Breast epithelium (tissue), 4 donors: ENCODE results near the gene THRAP3. TPM values are rescaled to one million over a fixed set of nuclear protein-coding genes. Genes with fewer than 3 reads are reported as not detected.

Experiments used
- DNase-seq, 2 donors: peaks; one replicate each; pipeline ENCODE4 v3.0.0-alpha.2; 2019; ENCODE audit warnings: low spot score in 2 of 2
- H3K27ac ChIP-seq, 2 donors: fragments of 200-600 bp; sonication (generic) in 1 of 2; one replicate each; pipeline ENCODE4 v1.5.1; 2016 to 2019; ENCODE audit warnings: mild to moderate bottlenecking in 1 of 2
- H3K27me3 ChIP-seq, 2 donors: fragments of 200-600 bp; sonication (generic) in 1 of 2; one replicate each; pipeline versions ENCODE4 v1.5.1 to v1.6.0; 2017 to 2019; ENCODE audit warnings: control low read depth in 1 of 2, mild to moderate bottlenecking in 1 of 2
- H3K36me3 ChIP-seq: fragments of 200-600 bp; one replicate; pipeline ENCODE4 v1.5.1; 2019
- H3K4me1 ChIP-seq, 2 donors: fragments of 200-600 bp; sonication (generic); one replicate each; pipeline ENCODE4 v1.5.1; 2016 to 2019; ENCODE audit warnings: control low read depth in 1 of 2
- H3K4me3 ChIP-seq, 3 donors: fragments of 200-600 bp; sonication (generic); 1 replicate in 2 of 3; 2 replicates in 1 of 3; pipeline ENCODE4 v1.5.1; 2016 to 2019; ENCODE audit warnings: mild to moderate bottlenecking in 3 of 3, moderate library complexity in 2 of 3
- H3K9me3 ChIP-seq, 2 donors: fragments of 200-600 bp; sonication (generic) in 1 of 2; one replicate each; pipeline ENCODE4 v1.5.1; 2016 to 2019; ENCODE audit warnings: control low read depth in 1 of 2
- CTCF ChIP-seq, 3 donors: fragments of 450-650 bp; IDR thresholded peaks; one replicate each; pipeline ENCODE4 v1.5.1; 2016 to 2017; ENCODE audit warnings: antibody characterized with exemption in 3 of 3, mild to moderate bottlenecking in 3 of 3, moderate library complexity in 3 of 3
- POLR2A ChIP-seq: fragments of 450-650 bp; IDR thresholded peaks from one replicate; pipeline ENCODE4 v1.6.1; 2016; ENCODE audit warnings: antibody characterized with exemption, mild to moderate bottlenecking, moderate library complexity
- POLR2AphosphoS5 ChIP-seq, 3 donors: sonication (generic); formaldehyde crosslinking; IDR thresholded peaks; one replicate each; pipeline ENCODE4 v1.6.1; 2017; ENCODE audit warnings: antibody characterized with exemption in 3 of 3
- intact Hi-C: fragments of 100-400 bp; cut with DNase I; formaldehyde crosslinking; loops from one replicate; pipeline ENCODE4 v1.15.1; 2023; ENCODE audit warnings: low total_unique reads
- total RNA-seq, 3 donors: library from RNA; depleted of rRNA; stranded (reverse); fragments of >200 nt; gene quantifications; one replicate each; pipeline ENCODE4 v1.1.0, GENCODE V29; 2016

THRAP3 gene
- total RNA-seq, 3 donors from 2014 or later: 81.6 to 128 (median 122) TPM

- intact Hi-C loops: no loop called here
- Histone ChIP-seq H3K27ac (peak overlapping the region; percentile 50 to 73), H3K4me1 (peaks cover 0 to 22% of the 10 kb centered on the region in 2 donors)
Observed at GRCh38 chr1:36256558-36257374, 32.5 kb downstream of the THRAP3 start.

GRCh38 chr1:36257375-36257767 is 33.1 kb downstream of the THRAP3 start:
- Histone ChIP-seq H3K27ac (peak overlapping the region; percentile 50 to 73), H3K9me3 (no peaks in the 10 kb centered on the region), H3K27me3 (no peaks in the 10 kb centered on the region), H3K36me3 (no peaks in the 10 kb centered on the region), H3K4me1 (peaks cover 0 to 22% of the 10 kb centered on the region in 2 donors), H3K4me3 (no peak overlapping the region)
- TF ChIP-seq POLR2A: no peak
- no peak for TF ChIP-seq POLR2AphosphoS5 (IDR thresholded peaks at IDR 0.05)
- no peak for TF ChIP-seq CTCF (IDR thresholded peaks at IDR 0.05)
- DNase-seq: no peak
- intact Hi-C loops: no loop called here

More at GRCh38 chr1:36256558-36257374, 32.5 kb downstream of the THRAP3 start:
- Histone ChIP-seq H3K27me3 (no peaks in the 10 kb centered on the region), H3K9me3 (no peaks in the 10 kb centered on the region), H3K4me3 (no peak overlapping the region), H3K36me3 (no peaks in the 10 kb centered on the region)
- DNase-seq: no peak
- TF ChIP-seq POLR2A (no peak), POLR2AphosphoS5 (IDR thresholded peaks at IDR 0.05) (no peak), CTCF (IDR thresholded peaks at IDR 0.05) (no peak)

GRCh38 chr1:36258960-36259344 is 34.7 kb downstream of the THRAP3 start:
- DNase-seq: no peak
- Histone ChIP-seq H3K4me3 (no peak overlapping the region), H3K9me3 (no peaks in the 10 kb centered on the region), H3K4me1 (peaks cover 0 to 22% of the 10 kb centered on the region in 2 donors), H3K27ac (peak overlapping the region; percentile 50 to 73), H3K27me3 (no peaks in the 10 kb centered on the region), H3K36me3 (no peaks in the 10 kb centered on the region)
- intact Hi-C loops: no loop called here
- no peak for TF ChIP-seq CTCF (IDR thresholded peaks at IDR 0.05)
- no peak for TF ChIP-seq POLR2AphosphoS5 (IDR thresholded peaks at IDR 0.05)
- no peak for TF ChIP-seq POLR2A

GRCh38 chr1:36268981-36269380 is 44.7 kb downstream of the THRAP3 start:
- no peaks in the 10 kb centered on the region for H3K36me3 ChIP-seq
- intact Hi-C loops: no loop called here
- H3K4me3 ChIP-seq: no peak overlapping the region
- DNase-seq: peak in 1 of 2 donors; percentile 63
- TF ChIP-seq CTCF (IDR thresholded peaks at IDR 0.05): no peak
- TF ChIP-seq POLR2A: no peak
- TF ChIP-seq POLR2AphosphoS5 (IDR thresholded peaks at IDR 0.05): no peak
- no peaks in the 10 kb centered on the region for H3K4me1 ChIP-seq
- no peaks in the 10 kb centered on the region for H3K9me3 ChIP-seq
- H3K27ac ChIP-seq: peak overlapping the region; percentile 59 to 76
- no peaks in the 10 kb centered on the region for H3K27me3 ChIP-seq

- H3K4me3 ChIP-seq: no peak overlapping the region
- H3K9me3 ChIP-seq: no peaks in the 10 kb centered on the region
- no peaks in the 10 kb centered on the region for H3K27me3 ChIP-seq
- no peaks in the 10 kb centered on the region for H3K4me1 ChIP-seq
- DNase-seq: peak in 1 of 2 donors; percentile 67
- intact Hi-C loops: no loop called here
- peak overlapping the region; percentile 59 to 76 for H3K27ac ChIP-seq
- no peaks in the 10 kb centered on the region for H3K36me3 ChIP-seq
- TF ChIP-seq POLR2AphosphoS5 (IDR thresholded peaks at IDR 0.05) (no peak), CTCF (IDR thresholded peaks at IDR 0.05) (no peak), POLR2A (no peak)
Observed at GRCh38 chr1:36269408-36269838, 45.2 kb downstream of the THRAP3 start.
